HG03139 (cell line): ENCODE data around the gene ZNF716.
"Not testable (repeated sequence)": the region's sequence is repeated elsewhere in the genome, so short reads cannot be mapped to it uniquely, and the experiment has no call there.

Source experiments
- ATAC-seq: cut with Tn5 transposase; IDR thresholded peaks from one replicate; pipeline ENCODE4 v1.9.1; 2021; ENCODE audit not compliant: unreplicated experiment

ZNF716 gene

DNA sequence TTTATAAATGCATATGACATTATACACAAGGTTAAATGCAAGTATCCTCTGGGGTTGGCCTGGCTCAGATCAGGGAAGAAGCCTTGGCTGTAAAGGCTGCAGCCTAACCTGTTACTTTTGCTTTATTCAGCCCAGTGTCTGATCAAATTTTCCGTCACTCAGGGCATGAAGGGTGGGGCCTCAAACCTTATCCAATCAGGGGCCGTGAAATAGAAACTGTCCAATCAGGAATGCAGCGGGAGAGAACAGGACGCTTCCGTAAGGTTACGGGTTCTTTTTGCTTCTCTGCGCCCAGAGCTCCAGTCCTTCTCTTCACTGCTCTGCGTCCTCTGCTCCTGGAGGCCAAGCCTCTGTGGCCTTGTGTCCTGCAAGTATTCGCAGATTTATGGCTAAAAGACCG, at the start of gene ZNF716:
Gene ZNF716 (plus strand): TSS at position 274 of the 400 bp plus-strand sequence. CDS start 112 bp downstream, at position 386.
- no peak for ATAC-seq

DNA sequence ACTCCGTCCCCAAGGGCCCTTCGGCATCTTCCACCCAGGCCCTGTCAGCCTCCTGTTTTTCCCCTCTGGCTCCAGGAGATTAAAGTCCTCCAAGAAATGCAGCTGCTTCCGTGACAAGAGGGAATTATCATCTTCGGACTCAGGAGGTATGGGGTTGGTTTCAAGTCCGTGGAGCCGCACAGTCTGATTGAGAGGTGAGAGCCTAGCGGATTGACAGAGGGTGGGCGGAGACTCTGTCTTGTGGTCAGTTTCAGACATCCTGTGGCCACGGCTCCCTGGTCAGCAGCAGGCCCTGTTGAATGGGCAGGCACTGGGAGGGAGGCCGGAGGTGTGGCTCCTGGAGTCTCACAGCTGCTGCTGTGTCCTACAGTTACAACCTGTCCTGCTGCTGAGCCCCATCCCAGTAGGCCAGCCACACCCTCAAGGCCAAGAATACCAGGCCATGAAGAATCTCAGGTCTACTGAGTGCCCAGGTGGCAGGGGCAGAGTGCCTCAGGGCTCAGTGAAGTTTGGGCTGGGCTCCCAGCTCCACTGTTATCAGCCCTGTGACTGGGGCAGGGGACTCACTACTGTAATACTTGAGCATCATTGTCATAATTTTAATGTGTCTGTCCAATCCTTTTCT, 49.3 kb upstream of the ZNF716 start:
- ATAC-seq = no peak

DNA sequence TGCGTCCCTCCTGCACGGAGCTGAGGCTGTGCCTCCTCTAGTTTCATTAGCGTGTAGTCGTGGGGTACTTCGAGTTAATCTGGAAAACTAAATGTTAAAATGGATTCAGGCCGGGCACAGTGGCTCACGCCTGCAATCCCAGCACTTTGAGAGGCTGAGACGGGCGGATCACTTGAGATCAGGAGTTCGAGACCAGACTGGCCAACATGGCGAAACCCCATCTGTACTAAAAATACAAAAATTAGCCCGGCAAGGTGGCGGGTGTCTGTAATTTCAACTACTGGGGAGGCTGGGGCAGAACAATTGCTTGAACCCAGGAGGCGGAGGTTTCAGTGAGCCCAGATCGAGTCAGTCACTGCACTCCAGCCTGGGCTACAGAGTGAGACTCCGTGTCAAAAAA, 46.9 kb upstream of the ZNF716 start:
- ATAC-seq = not testable (repeated sequence)

DNA sequence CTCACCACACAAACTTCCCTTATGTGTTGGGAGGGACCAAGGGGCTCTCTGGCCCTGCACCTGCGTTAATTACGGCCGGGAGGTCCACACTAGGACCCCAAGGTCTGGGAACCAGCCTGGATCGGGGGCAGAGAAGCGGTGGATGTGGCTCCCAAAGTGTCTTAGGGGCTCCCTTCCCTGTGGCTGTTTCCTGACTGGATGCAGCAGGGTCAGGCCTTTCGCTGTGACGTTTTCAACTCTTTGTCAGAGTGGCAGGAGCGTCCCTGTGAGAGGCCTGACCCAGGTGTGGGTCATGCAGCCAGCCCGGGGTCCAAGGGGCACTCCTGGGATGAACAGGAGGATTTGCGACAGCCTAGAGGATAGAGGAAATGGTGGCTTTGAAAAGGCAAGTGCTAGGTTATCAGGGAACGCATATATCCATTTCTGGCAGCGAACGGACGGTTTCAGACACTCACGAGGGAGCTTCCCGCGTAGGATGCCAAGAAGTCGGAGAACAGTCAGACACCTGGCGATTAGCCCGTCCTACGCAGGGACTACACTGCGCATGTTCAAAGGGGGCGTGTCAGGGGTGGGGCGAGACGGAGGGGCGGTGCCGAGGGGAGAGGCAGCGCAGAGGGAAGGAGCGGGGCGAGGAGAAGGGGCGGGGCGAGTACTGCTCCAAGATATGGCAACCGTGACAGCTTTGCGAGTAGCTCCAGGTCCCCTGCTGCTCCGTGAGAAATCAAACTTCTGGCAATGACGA, 46.2 kb upstream of the ZNF716 start:
- no peak for ATAC-seq

DNA sequence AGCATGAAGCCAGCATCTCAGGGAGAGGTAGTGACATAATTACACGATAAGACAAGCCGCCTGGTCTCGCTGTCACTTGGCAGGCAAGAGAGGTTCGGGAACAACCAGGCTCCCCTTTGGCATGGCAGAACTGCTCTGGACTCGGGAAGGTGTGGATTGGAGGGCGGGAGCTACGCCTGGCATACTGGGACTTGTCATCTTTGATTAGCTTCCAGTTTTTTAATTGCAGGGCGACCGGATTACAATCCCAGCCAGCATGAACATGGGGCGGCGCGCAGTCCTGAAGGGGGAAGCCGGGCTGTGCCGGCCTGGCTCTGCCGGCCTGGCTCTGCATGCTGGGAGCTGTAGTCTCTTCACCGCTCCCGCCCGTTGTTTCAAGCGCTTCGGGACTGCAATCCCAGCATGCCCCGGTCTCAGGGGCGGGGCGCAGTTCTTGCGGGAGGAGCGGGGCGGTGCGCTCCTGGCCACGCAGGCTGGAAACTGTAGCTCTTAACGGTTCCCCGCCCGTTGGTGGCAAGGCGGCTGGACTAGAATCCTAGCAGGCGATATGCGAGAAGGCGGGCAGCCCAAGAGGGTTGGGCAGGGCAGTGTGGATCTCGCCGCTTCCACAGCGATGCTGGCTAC, 45.5 kb upstream of the ZNF716 start:
- no peak for ATAC-seq

DNA sequence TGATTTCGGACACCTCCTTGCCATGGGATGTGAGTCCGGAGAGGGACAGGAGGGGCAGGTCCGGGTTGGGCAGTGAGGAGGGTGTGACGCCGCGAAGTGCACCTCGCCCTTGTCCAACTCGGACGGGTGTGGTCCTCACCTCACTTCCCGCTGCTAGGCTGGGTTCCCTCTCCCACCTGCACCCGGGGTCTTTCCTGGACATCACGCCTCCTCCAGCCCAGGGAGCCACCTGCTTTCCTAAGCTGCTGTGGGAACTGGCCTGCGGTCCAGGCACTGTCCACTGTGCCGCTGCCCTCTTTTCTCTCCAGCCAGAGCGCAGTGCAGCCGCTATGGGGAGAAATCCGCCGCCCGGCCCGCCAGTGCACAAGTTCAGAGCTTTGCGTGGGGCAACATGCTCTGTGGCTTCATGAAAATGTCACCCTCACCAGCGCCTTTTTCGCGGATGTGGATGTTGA, 45.0 kb upstream of the ZNF716 start:
- ATAC-seq = no peak

DNA sequence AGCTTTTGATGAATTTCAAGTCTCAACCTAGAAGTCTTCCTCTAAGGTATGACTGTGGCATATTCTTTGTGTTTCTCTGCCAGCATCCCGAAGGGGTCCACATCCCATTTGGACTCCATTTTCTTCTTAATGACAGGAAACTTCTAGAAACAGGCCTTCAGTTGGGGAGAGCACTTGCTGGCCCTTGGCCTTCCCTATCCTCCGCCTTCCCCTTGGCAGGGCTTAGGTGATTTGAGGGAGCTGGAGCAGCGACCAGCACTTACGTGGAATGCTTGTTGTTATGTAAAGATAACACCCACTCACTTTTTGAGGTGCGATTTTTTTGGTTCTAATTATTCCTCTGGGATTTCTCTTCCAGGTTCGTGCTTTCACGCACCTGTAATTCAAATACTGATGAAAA, 42.9 kb upstream of the ZNF716 start:
- ATAC-seq = no peak

DNA sequence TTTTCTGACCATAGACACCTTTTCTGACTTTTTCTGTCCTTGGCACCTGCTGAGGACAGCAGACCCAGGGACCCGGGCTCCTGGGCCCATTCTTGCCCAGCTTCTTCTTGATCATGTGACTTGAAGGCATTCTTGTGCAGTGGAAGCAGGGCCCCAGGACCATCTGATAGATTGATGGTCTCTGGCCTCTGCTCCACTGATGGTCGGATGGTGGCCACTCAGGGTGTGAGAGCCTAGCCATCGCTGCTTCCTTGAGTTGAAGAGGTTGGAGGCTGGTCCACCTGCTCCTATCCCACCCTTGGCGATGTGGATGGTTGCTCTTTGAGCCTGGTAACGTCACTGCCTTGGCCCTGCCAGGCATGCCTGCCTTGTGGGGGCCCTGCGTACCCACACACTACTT, 37.8 kb upstream of the ZNF716 start:
- no peak for ATAC-seq

DNA sequence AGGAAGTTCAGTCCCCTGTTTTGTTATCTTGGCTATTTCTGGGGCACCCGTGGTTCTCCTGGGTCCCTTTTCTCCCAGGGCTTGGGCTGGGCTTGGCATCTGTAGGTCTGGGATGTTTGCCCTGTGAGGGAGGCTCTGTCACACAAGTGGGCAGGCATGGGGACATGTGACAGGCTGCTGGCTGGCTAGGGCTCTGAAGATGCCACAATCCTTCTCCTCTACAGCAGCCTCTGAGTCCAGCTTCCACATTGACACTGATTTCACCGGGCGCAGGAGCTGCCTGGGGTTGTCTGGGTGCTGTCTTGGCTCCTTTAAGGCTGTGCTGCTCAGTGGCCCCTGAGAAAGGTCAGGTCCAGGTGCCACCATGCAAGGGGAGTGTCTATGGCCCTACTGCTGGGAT, 37.4 kb upstream of the ZNF716 start:
- no peak for ATAC-seq

DNA sequence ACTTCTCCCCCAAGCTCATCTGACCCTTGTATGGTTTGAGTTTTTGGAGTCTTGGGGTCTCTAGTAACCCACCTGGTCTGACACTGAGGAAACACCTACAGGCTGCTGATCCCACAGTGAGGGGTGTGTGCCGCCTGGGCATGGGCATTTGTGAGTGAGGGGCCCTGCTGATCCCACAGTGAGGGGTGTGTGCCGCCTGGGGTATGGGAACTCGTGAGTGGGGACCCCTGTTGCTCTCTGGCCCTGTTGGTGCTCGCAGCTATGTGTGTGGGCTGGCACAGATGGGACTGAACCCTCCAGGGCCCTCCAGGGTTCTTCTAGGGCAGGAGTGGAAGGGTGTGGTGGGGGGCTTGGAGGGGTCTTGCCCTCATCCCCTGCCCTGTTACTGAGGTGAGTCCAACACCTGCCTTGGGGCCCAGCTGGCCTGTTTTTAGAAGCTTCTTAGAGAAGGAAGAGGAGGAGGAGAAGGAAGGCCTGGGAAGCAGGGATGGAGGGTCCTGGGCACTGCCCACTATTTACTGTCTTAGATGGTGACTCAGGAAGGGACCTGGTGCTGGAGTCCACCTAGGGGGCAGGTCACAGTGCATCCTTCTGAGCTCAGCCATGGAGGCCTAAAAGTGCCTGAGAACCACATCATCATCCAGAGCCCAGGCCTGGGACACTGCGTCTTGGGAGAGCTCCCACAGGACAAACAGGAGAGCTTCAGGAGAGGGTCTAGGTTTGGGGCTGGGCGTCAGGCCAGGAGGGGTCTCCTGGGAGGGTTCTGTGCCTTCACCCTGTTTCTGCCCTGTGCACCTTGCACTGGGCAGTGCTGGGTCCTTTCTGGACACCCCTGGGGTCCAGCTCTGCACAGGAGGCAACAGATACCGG, 36.2 kb upstream of the ZNF716 start:
- no peak for ATAC-seq

DNA sequence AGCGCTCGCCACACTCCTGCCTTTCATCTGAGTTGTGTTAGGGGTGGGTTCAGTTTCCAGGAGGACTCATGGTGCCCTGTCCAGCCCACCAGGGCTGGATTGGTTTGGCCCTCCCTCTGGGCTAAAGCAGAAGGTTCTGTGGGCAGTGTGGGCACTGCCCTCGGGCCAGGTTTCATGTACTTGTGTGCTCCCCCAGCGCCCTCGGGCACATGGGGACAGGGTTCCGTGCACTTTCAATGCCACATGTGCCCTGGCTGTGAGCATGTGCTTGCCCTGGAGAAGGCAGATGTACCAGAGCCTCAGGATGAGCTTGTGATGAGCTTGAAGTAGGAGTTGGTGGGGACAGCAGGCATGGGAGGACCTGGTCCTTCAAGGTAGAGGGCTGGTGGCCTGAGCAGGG, 35.6 kb upstream of the ZNF716 start:
- ATAC-seq = no peak

DNA sequence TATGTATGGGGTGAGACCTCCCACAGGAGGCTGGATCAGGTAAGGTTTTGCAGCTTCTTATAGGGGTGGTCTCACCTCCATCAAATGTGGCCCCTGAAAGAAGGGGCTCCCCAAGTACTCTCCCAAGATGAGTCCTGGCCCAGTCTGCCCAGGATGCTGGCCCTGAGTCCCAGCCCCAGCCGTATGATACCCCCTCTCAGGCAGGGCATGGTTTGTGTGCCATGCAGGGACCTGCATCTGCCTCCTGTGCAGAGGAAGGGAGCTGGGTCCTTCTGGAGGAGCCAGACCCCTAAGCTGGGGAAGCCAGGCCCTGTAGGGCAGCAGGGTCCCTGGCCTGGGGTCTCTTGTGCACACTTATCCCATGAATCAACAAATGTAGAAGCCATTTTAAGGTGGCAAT, 35.1 kb upstream of the ZNF716 start:
- ATAC-seq = no peak

DNA sequence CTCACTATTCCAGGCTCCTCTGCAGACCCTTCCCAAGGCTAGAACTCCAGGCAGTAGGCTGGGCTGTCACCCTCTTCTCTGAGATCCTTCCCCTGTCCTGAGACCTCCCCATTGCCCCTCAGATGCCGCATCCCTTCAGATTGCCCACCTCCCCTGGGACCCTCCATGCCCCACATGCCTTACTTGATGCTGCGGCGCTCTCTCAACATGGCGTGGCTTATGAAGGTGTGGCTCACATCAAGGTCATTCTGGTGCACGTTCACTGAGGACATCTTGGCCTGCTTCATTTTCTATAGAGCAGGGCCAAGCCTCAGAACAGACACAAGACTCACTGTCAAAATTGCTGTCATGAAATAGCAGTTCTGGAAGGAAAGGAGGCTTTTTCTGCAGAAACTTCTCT, 34.7 kb upstream of the ZNF716 start:
- no peak for ATAC-seq

DNA sequence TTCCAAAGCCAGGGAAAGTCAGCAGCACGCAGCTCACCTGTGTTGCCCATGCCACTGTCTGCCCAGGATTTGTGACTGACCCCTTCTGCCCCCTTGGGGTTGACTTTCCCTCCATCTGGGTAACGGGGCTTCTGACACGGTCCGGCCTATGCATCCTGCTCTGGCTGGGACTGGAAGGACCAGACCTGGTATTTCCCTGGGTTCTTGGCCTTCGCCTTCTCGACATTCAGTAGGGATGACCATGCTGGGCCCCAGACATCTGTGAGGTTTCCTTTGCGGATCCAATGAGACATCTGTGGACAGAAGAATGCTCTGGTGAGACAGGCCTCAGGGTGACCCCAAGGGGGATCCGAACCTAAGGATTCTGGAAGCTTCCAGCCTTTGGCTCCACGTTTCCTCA, 34.2 kb upstream of the ZNF716 start:
- no peak for ATAC-seq

DNA sequence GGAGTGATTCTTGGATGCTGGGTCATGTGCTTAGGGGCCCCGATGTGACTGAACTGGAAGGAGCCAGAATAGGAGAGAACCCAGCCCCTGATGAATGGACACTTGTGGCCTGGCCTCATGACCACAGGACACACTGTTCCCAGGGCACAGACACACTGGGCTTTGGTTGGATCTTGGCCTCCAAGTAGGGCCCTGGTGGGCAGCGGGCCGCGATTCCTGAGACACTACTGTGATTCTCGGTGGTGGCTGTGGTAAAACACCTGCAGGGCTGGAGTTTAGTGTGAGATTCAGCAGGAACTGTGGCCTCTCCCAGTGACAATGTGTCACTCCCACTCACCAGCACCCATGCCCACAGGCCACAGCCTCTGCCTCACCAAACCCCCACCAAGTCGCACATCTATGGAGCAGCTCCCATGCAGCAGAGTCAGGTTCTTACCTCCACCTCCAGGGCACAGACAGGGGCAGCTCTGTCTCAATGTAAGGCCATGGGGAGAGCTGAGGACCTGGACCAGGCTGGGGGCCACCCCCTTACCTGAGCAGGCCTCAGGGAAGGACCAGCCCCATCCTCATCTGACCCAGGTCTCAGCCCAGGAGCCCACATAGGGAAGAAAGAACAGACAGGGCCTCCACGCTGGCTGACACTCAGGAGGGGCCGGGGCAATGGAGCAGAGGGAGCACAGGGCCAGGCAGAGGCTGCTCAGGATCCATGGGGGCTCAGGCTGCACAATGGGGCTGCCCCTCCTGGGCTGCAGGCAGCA, 33.2 kb upstream of the ZNF716 start:
- ATAC-seq = no peak

DNA sequence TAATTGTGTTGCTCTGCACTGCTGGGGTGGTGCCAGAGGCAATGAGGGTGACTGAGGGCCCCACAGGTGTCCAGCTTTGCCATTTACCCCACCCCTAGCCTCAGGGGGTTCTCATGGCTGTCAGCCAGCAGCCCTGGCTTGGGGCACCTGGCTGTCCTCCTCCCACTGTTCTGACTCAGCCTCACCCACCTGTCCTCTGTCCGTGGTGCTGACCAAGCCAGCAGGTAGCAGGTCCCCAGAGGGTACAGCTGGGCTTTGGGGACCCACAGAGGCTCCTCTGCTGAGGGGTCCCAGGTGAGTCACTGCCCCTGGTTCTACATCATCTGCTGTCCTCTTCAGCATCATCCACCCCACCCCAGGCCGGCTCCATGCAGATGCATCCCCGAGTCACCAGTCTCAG, 32.2 kb upstream of the ZNF716 start:
- no peak for ATAC-seq

DNA sequence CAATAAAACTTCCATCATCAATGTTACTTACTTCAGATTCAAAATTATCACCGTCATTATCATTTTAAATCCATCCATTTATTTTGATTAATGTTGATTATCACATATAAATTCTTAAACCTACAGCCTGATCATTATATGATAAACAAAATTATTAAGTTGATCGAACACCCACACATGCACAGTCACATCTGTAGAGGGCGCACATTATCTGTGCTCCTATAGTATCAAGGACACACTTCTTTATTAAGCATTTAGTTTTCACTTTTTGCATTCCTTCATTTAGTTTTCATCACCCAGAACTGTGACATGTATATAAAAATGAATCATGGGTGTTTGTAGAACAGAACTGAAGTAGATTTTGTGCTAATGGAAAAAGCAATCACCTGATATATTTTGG, 26.2 kb upstream of the ZNF716 start:
- no peak for ATAC-seq

DNA sequence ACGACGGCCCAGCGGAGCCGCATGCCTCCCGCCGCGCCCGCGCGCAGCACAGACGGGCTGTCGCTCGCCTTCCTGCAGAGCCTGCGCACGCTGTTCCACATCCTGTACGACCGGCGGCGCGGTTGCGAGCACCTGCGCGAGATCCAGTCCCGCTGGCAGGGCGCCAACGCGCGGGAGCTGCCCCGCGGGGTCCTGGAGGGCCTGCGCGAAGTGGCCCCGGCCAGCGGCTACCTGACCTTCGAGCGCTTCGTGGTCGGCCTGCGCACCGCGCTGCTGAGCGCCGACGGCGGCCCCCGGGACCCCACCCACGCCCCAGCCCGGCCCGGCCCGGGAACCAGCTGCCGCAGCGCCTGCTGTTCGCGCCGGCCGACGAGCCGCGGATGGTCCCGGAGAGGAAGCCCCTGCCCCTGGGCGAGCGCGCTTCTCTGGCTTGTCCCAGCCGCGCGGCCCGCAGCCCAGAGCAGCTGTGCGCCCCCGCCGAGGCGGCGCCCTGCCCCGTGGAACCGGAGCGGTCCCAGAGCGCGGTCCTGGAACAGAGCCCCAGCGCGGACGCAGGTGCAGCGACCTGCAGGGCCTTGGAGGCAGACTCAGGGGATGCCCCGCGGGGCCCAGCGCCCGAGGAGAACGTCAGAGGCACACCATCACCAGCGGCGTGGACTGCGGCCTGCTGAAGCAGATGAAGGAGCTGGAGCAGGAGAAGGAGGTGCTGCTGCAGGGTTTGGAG, 25.3 kb upstream of the ZNF716 start:
- ATAC-seq = no peak

DNA sequence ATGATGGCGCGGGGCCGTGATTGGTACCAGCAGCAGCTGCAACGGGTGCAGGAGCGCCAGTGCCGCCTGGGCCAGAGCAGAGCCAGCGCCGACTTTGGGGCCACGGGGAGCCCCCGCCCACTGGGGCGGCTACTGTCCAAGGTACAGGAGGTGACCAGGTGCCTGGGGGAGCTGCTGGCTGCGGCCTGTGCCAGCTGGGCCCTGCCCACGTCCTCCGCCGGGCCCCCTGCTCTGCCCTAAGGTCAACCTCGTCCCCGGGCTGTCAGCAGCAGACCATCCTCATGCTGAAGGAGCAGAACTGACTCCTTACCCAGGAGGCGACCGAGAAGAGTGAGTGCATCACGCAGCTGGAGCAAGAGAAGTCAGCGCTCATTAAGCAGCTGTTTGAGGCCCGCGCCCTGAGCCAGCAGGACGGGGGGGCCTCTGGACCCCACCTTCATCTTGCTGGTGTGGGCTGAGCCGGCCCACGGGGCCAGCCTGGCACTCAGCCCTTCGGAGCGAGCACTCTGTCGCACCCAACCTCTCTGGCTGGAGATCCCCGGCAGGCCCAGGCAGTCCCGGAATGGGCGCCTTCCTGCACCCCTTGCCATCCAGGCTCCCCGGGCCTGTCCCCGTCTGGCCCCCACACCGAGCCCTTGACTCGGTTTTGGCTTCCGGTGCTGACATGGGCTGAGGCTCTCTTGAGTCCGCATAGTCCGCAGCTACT, 24.6 kb upstream of the ZNF716 start:
- ATAC-seq = no peak
